RWPE1 (cell line): Measurements from ENCODE around the gene NAALADL2.

Experiments
- CTCF ChIA-PET: fragments of 350-600 bp; sonication (Branson Sonifier 250); formaldehyde crosslinking; extraction: SDS; loops from one replicate; lab custom pipeline; 2021; lab: Yijun Ruan, JAX
- POLR2A ChIA-PET: fragments of 400-600 bp; formaldehyde crosslinking; extraction: SDS; loops from one replicate; lab custom pipeline; 2020; ENCODE audit warnings: antibody characterized with exemption; ENCODE audit not compliant: low non-redundant PET; lab: Yijun Ruan, JAX
- DNase-seq: peaks from one replicate; pipeline ENCODE4 v3.0.0; 2012; ENCODE audit warnings: low spot score
- H3K27ac ChIP-seq: fragments of 450-650 bp; 2 replicates; pipeline ENCODE4 v1.5.1; 2017
- TF ChIP-seq, protein P1 (sequence below): fragments of 450-650 bp; conservative IDR thresholded peaks from 2 replicates; pipeline ENCODE4 v1.5.1; 2017; ENCODE audit warnings: low read depth, mild to moderate bottlenecking

The NAALADL2 gene

DNA sequence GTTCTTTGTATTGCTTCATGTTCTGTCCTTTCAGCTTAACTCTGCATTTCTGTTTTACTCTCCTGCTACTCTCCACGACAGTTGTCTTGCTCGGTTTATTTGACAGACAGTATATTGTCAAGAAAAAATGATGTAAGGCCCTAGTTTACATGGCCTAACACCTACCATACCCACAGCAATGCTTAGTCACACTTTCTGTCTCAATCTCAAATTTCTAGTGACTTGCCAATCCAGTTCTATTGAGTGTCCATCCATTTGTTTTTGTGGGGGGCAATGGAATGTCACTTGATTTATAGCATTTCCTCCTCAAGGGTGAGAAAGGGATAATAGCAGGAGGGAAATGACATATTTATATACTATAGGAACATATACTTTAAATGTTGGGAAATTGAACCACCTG lies 676.2 kb downstream of the NAALADL2 start:
- H3K27ac ChIP-seq: no peak overlapping the region
- POLR2A ChIA-PET: no interaction called here
- DNase-seq: no peak
- TF ChIP-seq, protein P1, sequence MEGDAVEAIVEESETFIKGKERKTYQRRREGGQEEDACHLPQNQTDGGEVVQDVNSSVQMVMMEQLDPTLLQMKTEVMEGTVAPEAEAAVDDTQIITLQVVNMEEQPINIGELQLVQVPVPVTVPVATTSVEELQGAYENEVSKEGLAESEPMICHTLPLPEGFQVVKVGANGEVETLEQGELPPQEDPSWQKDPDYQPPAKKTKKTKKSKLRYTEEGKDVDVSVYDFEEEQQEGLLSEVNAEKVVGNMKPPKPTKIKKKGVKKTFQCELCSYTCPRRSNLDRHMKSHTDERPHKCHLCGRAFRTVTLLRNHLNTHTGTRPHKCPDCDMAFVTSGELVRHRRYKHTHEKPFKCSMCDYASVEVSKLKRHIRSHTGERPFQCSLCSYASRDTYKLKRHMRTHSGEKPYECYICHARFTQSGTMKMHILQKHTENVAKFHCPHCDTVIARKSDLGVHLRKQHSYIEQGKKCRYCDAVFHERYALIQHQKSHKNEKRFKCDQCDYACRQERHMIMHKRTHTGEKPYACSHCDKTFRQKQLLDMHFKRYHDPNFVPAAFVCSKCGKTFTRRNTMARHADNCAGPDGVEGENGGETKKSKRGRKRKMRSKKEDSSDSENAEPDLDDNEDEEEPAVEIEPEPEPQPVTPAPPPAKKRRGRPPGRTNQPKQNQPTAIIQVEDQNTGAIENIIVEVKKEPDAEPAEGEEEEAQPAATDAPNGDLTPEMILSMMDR: no peak
- CTCF ChIA-PET: no interaction called here

DNA sequence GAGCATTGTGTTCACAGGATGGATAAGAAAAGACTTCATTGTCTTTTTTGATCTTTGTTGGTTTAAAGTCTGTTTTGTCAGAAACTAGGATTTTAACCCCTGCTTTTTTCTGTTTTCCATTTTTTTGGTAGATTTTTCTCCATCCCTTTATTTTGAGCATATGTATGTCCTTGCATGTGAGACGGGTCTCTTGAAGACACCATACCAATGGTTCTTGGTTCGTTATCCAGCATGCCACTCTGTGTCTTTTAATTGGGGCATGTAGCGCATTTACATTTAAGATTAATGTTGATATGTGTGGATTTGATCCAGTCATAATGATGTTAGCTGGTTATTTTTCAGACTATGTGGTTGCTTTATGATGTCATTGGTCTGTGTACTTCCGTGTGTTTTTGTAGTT lies 687.0 kb downstream of the NAALADL2 start:
- no peak overlapping the region for H3K27ac ChIP-seq
- POLR2A ChIA-PET: no interaction called here
- no peak for DNase-seq
- CTCF ChIA-PET: no interaction called here
- TF ChIP-seq, protein P1: no peak

DNA sequence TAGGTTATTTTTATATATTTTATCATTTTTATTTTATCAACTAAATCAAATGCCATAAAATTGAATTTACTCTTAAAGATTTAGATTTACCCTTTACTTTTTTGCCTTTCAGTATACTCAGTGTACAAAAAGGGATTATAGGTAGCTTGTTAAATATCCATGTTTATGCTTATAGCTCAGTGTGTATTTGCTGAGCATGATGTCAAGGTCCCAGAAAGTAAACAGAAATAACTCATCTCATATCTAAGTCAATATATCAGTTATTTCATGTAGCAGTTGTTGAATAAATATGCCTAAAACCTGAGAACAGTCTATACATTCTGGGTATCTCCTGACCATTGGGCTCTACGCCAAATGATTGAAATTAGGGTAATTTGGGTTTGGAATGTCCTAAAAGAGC lies 693.8 kb downstream of the NAALADL2 start:
- no peak overlapping the region for H3K27ac ChIP-seq
- CTCF ChIA-PET: no interaction called here
- POLR2A ChIA-PET: no interaction called here
- DNase-seq: no peak
- TF ChIP-seq, protein P1: no peak

DNA sequence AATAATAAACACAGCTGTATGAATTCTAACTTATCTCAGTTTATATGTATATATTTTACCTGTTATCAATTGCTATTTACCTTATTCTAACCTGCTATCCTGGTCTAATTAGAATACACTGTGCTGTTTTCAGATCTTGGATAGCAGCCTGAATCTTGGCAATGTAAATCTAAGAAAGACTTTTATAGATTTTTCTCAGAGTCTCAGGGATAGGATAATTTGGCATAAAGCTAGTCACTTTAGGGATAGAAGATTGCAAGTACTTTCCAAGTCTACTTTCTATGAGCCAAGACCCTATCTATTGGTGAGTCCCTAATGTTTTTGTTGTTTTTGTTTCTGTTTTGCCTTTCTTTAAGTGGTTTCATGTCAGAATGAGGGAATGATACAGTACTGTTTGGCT lies 695.7 kb downstream of the NAALADL2 start:
- no peak for DNase-seq
- TF ChIP-seq, protein P1: no peak
- H3K27ac ChIP-seq: no peak overlapping the region
- ChIA-PET CTCF (no interaction called here), POLR2A (no interaction called here)

DNA sequence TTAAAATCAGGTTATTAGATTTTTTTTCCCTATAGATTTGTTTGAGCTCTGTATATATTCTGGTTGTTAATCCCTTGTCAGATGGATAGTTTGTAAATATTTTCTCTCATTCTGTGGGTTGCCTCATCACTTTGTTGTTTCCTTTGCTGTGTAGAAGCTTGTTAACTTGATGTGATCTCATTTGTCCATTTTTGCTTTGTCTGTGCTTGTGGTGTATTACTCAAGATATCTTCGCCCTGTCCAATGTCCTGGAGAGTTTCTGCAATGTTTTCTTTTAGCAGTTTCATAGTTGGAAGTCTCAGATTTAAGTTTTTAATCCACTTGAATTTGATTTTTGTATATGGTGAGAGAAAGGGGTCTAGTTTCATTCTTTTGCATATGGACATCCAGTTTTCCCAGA lies 699.1 kb downstream of the NAALADL2 start:
- TF ChIP-seq, protein P1: no peak
- ChIA-PET POLR2A (no interaction called here), CTCF (interaction anchor here (0.7 kb wide), 1 partner anchor 106 kb away, joined by 3 read pairs; no protein-coding TSS in a partner anchor)
- H3K27ac ChIP-seq: no peak overlapping the region
- DNase-seq: no peak

DNA sequence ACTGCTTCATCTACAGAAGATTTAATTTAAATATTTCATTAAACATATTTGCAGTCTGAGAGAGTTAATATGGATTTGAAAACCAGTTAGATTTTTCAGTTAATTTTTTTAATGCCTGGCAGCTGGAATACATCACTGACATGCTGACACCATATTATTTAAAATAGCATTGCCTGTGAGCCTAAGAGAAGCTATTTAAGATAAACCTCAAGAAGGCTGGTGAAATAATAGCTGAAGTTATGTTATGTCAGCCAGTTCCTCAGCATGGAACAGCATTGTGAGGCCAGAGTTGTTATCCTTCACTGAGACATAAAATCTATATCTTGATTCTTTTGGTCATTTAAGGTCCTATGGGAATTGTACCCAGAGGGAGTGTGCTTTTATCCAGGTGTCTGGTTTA lies 705.2 kb downstream of the NAALADL2 start:
- CTCF ChIA-PET: interaction anchor here (0.5 kb wide), 1 partner anchor 1031 kb away, joined by 3 read pairs; no protein-coding TSS in a partner anchor

More for the DNA sequence above, 705.2 kb downstream of the NAALADL2 start:
- H3K27ac ChIP-seq: no peak overlapping the region
- TF ChIP-seq, protein P1: no peak
- DNase-seq: no peak
- POLR2A ChIA-PET: no interaction called here
